Rectal smooth muscle tissue (tissue), 1 donor: Measurements from ENCODE around the gene REG4.
"Not testable (repeated sequence)": the region's sequence is repeated elsewhere in the genome, so short reads cannot be mapped to it uniquely, and the experiment has no call there.

Experiments used
- H3K27ac ChIP-seq: one replicate; pipeline ENCODE4 v1.7.0; 2013; ENCODE audit warnings: low read depth, low read length, inconsistent platforms
- H3K27me3 ChIP-seq: one replicate; pipeline ENCODE4 v1.7.0; 2013; ENCODE audit warnings: low read length; ENCODE audit not compliant: control insufficient read depth, insufficient read depth
- H3K36me3 ChIP-seq: one replicate; pipeline ENCODE4 v1.7.0; 2013; ENCODE audit warnings: low read length; ENCODE audit not compliant: control insufficient read depth, insufficient read depth
- H3K4me1 ChIP-seq: one replicate; pipeline ENCODE4 v1.7.0; 2013; ENCODE audit warnings: low read length; ENCODE audit not compliant: control insufficient read depth, insufficient read depth
- H3K4me3 ChIP-seq: one replicate; pipeline ENCODE4 v1.7.0; 2013; ENCODE audit warnings: low read length
- H3K9ac ChIP-seq: one replicate; pipeline ENCODE4 v1.7.0; 2013; ENCODE audit warnings: low read length

Gene REG4

GRCh38 chr1:119805247-119805646 is 6.0 kb downstream of the REG4 start:
- no peaks in the 10 kb centered on the region for H3K36me3 ChIP-seq
- H3K9ac ChIP-seq: no peak overlapping the region
- H3K27me3 ChIP-seq: no peaks in the 10 kb centered on the region
- no peak overlapping the region for H3K4me3 ChIP-seq
- no peak overlapping the region for H3K27ac ChIP-seq
- peaks cover 3% of the 10 kb centered on the region for H3K4me1 ChIP-seq

- H3K9ac ChIP-seq: no peak overlapping the region
- H3K27me3 ChIP-seq: no peaks in the 10 kb centered on the region
- H3K4me3 ChIP-seq: no peak overlapping the region
- no peaks in the 10 kb centered on the region for H3K36me3 ChIP-seq
- H3K4me1 ChIP-seq: peaks cover 8% of the 10 kb centered on the region
- no peak overlapping the region for H3K27ac ChIP-seq
Observed at GRCh38 chr1:119799599-119800177, 11.6 kb downstream of the REG4 start.

- no peak overlapping the region for H3K9ac ChIP-seq
- H3K4me3 ChIP-seq: no peak overlapping the region
Observed at GRCh38 chr1:119799003-119799402, 12.3 kb downstream of the REG4 start.

GRCh38 chr1:119797606-119798005 is 13.7 kb downstream of the REG4 start:
- H3K4me3 ChIP-seq: no peak overlapping the region
- no peaks in the 10 kb centered on the region for H3K36me3 ChIP-seq
- H3K4me1 ChIP-seq: peaks cover 18% of the 10 kb centered on the region
- no peaks in the 10 kb centered on the region for H3K27me3 ChIP-seq
- H3K9ac ChIP-seq: no peak overlapping the region
- H3K27ac ChIP-seq: no peak overlapping the region

More at GRCh38 chr1:119799003-119799402, 12.3 kb downstream of the REG4 start:
- no peak overlapping the region for H3K27ac ChIP-seq
- H3K27me3 ChIP-seq: no peaks in the 10 kb centered on the region
- H3K4me1 ChIP-seq: peaks cover 14% of the 10 kb centered on the region
- no peaks in the 10 kb centered on the region for H3K36me3 ChIP-seq

- Histone ChIP-seq H3K4me1 (peaks cover 18% of the 10 kb centered on the region), H3K27me3 (no peaks in the 10 kb centered on the region), H3K9ac (no peak overlapping the region), H3K36me3 (no peaks in the 10 kb centered on the region), H3K27ac (no peak overlapping the region), H3K4me3 (no peak overlapping the region)
Observed at GRCh38 chr1:119797162-119797561, 14.1 kb downstream of the REG4 start.

- peak overlapping the region; percentile 49 for H3K27ac ChIP-seq
Observed at GRCh38 chr1:119795261-119796200, 15.7 kb downstream of the REG4 start.

GRCh38 chr1:119794876-119795240 is 16.4 kb downstream of the REG4 start:
- no peak overlapping the region for H3K4me3 ChIP-seq
- H3K9ac ChIP-seq: no peak overlapping the region
- peak overlapping the region; percentile 49 for H3K27ac ChIP-seq
- H3K27me3 ChIP-seq: no peaks in the 10 kb centered on the region
- no peaks in the 10 kb centered on the region for H3K36me3 ChIP-seq
- H3K4me1 ChIP-seq: peaks cover 18% of the 10 kb centered on the region

More at GRCh38 chr1:119795261-119796200, 15.7 kb downstream of the REG4 start:
- peaks cover 18% of the 10 kb centered on the region for H3K4me1 ChIP-seq
- no peaks in the 10 kb centered on the region for H3K36me3 ChIP-seq
- no peak overlapping the region for H3K9ac ChIP-seq
- H3K27me3 ChIP-seq: no peaks in the 10 kb centered on the region
- peak overlapping the region; percentile 6 for H3K4me3 ChIP-seq

GRCh38 chr1:119794230-119794875 is 16.9 kb downstream of the REG4 start:
- Histone ChIP-seq H3K27me3 (no peaks in the 10 kb centered on the region), H3K36me3 (no peaks in the 10 kb centered on the region), H3K27ac (peak overlapping the region; percentile 15), H3K4me1 (peaks cover 18% of the 10 kb centered on the region), H3K9ac (no peak overlapping the region), H3K4me3 (no peak overlapping the region)

- Histone ChIP-seq H3K4me3 (no peak overlapping the region), H3K27me3 (no peaks in the 10 kb centered on the region), H3K27ac (no peak overlapping the region), H3K9ac (no peak overlapping the region), H3K36me3 (no peaks in the 10 kb centered on the region), H3K4me1 (peaks cover 18% of the 10 kb centered on the region)
Observed at GRCh38 chr1:119791377-119791776, 19.9 kb downstream of the REG4 start.

GRCh38 chr1:119790451-119791198 is 20.6 kb downstream of the REG4 start:
- H3K4me3 ChIP-seq: no peak overlapping the region
- H3K27ac ChIP-seq: no peak overlapping the region
- H3K36me3 ChIP-seq: no peaks in the 10 kb centered on the region
- H3K27me3 ChIP-seq: no peaks in the 10 kb centered on the region
- H3K4me1 ChIP-seq: peaks cover 14% of the 10 kb centered on the region
- no peak overlapping the region for H3K9ac ChIP-seq

GRCh38 chr1:119787776-119788175 is 23.5 kb downstream of the REG4 start:
- Histone ChIP-seq H3K4me1 (no peaks in the 10 kb centered on the region), H3K27me3 (no peaks in the 10 kb centered on the region), H3K27ac (no peak overlapping the region), H3K9ac (no peak overlapping the region), H3K36me3 (no peaks in the 10 kb centered on the region), H3K4me3 (no peak overlapping the region)

GRCh38 chr1:119786473-119787050 is 24.7 kb downstream of the REG4 start:
- H3K27ac ChIP-seq, H3K27me3 ChIP-seq, H3K36me3 ChIP-seq, H3K9ac ChIP-seq, H3K4me3 ChIP-seq, H3K4me1 ChIP-seq: not testable (repeated sequence)
